CD14-positive monocyte (primary cell): ENCODE measurements around the gene KLHL8. TPM values are rescaled to one million over a fixed set of nuclear protein-coding genes. Genes with fewer than 3 reads are reported as not detected.

ENCODE experiments used
- DNase-seq, 3 donors: peaks; one replicate each; pipeline ENCODE4 v3.0.0-alpha.2; 2011 to 2022
- H2AFZ ChIP-seq: 2 replicates; pipeline ENCODE4 v1.6.0; 2012; ENCODE audit warnings: mild to moderate bottlenecking, low read depth, low read length, inconsistent platforms; ENCODE audit not compliant: insufficient read depth, poor library complexity, severe bottlenecking
- H3K27ac ChIP-seq, 2 donors: 1 replicate in 1 of 2; 2 replicates in 1 of 2; pipeline ENCODE4 v1.5.1; 2012 to 2013; ENCODE audit warnings: low read length in 2 of 2, control low read depth in 1 of 2, inconsistent platforms in 1 of 2, low read depth in 1 of 2, mild to moderate bottlenecking in 1 of 2
- H3K27me3 ChIP-seq, 2 donors: one replicate each; pipeline versions ENCODE4 v1.6.0 to v1.6.1; 2011 to 2013; ENCODE audit warnings: low read length in 2 of 2; ENCODE audit not compliant: control insufficient read depth in 2 of 2, insufficient read depth in 2 of 2
- H3K36me3 ChIP-seq, 2 donors: replicated peaks in 1 of 2; 1 replicate in 1 of 2; 2 replicates in 1 of 2; pipeline versions ENCODE4 v1.5.1 to v1.6.1; 2012 to 2013; ENCODE audit warnings: low read length in 2 of 2, control low read depth in 1 of 2, inconsistent platforms in 1 of 2, mild to moderate bottlenecking in 1 of 2; ENCODE audit not compliant: insufficient read depth in 2 of 2, control insufficient read depth in 1 of 2
- H3K4me1 ChIP-seq, 2 donors: 1 replicate in 1 of 2; 2 replicates in 1 of 2; pipeline versions ENCODE4 v1.5.1 to v1.6.1; 2012 to 2013; ENCODE audit warnings: low read length in 2 of 2, control low read depth in 1 of 2, inconsistent platforms in 1 of 2, mild to moderate bottlenecking in 1 of 2, moderate library complexity in 1 of 2; ENCODE audit not compliant: insufficient read depth in 2 of 2, control insufficient read depth in 1 of 2
- H3K4me2 ChIP-seq: replicated peaks from 2 replicates; pipeline ENCODE3; 2012; ENCODE audit warnings: low read length, moderate library complexity, mild to moderate bottlenecking; ENCODE audit not compliant: poor library complexity, severe bottlenecking; ENCODE audit errors: extremely low read depth
- H3K4me3 ChIP-seq, 3 experiments: fragments of 200-600 bp in 1 of 3; sonication (generic) in 1 of 3; replicated peaks in 1 of 3; 1 replicate in 2 of 3; 2 replicates in 1 of 3; pipeline ENCODE4 v1.5.1; 2011 to 2013; ENCODE audit warnings: low read length in 3 of 3, mild to moderate bottlenecking in 3 of 3, control low read depth in 2 of 3, low read depth in 2 of 3, inconsistent platforms in 1 of 3, moderate library complexity in 1 of 3
- H3K79me2 ChIP-seq: 2 replicates; pipeline ENCODE4 v1.6.0; 2012; ENCODE audit warnings: mild to moderate bottlenecking, control low read depth, inconsistent platforms, low read length, moderate library complexity; ENCODE audit not compliant: insufficient read depth
- H3K9ac ChIP-seq: 2 replicates; pipeline ENCODE4 v1.6.0; 2017; ENCODE audit warnings: low read length, mild to moderate bottlenecking; ENCODE audit not compliant: insufficient read depth, poor library complexity, severe bottlenecking
- H3K9me3 ChIP-seq, 2 donors: replicated peaks in 1 of 2; 1 replicate in 1 of 2; 2 replicates in 1 of 2; pipeline versions ENCODE4 v1.5.1 to v1.6.1; 2012 to 2013; ENCODE audit warnings: low read length in 2 of 2, control low read depth in 1 of 2; ENCODE audit not compliant: control insufficient read depth in 1 of 2, insufficient read depth in 1 of 2
- H4K20me1 ChIP-seq: 2 replicates; pipeline ENCODE4 v1.6.0; 2012; ENCODE audit warnings: mild to moderate bottlenecking, low read length, control low read depth, moderate library complexity; ENCODE audit not compliant: insufficient read depth
- H3K27ac Mint-ChIP-seq, 7 donors: one replicate each; pipeline ENCODE4 v1.8.0; 2020; ENCODE audit warnings: mild to moderate bottlenecking in 7 of 7, mixed read lengths in 7 of 7, moderate library complexity in 6 of 7, inconsistent platforms in 2 of 7
- H3K27me3 Mint-ChIP-seq, 3 donors: one replicate each; pipeline ENCODE4 v1.8.0; 2021 to 2022; ENCODE audit warnings: low read depth in 3 of 3, mild to moderate bottlenecking in 3 of 3, mixed read lengths in 3 of 3, moderate library complexity in 3 of 3, inconsistent platforms in 1 of 3
- H3K36me3 Mint-ChIP-seq, 2 donors: one replicate each; pipeline ENCODE4 v1.8.0; 2020; ENCODE audit warnings: mixed read lengths in 2 of 2, inconsistent platforms in 1 of 2, mild to moderate bottlenecking in 1 of 2
- H3K4me1 Mint-ChIP-seq: one replicate; pipeline ENCODE4 v1.8.0; 2020; ENCODE audit warnings: mild to moderate bottlenecking, mixed read lengths
- H3K4me3 Mint-ChIP-seq, 2 donors: one replicate each; pipeline ENCODE4 v1.8.0; 2020; ENCODE audit warnings: mild to moderate bottlenecking in 2 of 2, mixed read lengths in 2 of 2, moderate library complexity in 1 of 2
- H3K9me3 Mint-ChIP-seq, 7 donors: one replicate each; pipeline ENCODE4 v1.8.0; 2020 to 2022; ENCODE audit warnings: mixed read lengths in 7 of 7, mild to moderate bottlenecking in 6 of 7, moderate library complexity in 6 of 7, inconsistent platforms in 2 of 7
- CTCF ChIP-seq: fragments of 200-600 bp; IDR thresholded peaks from one replicate; pipeline ENCODE4 v1.8.0; 2022; ENCODE audit warnings: antibody characterized with exemption, mild to moderate bottlenecking
- WGBS: methylation state at CpG from one replicate; pipeline ENCODE4 v1.1.5; 2013; ENCODE audit warnings: missing lambda C conversion rate; ENCODE audit not compliant: insufficient coverage; 5-methylcytosine and 5-hydroxymethylcytosine counted together
- intact Hi-C, 2 donors: fragments of 100-400 bp; cut with micrococcal nuclease; formaldehyde crosslinking; loops; one replicate each; pipeline versions ENCODE4 v1.15.0 to v1.15.1; 2023
- polyA plus RNA-seq, 3 donors: library from polyadenylated mRNA; depleted of rRNA in 1 of 3; unstranded in 2 of 3; stranded (reverse) in 1 of 3; fragments of 300-500 nt in 2 of 3; fragments of >200 nt in 1 of 3; fragmentation: Illumina TruSeq in 2 of 3; gene quantifications; 1 replicate in 2 of 3; 2 replicates in 1 of 3; pipeline ENCODE4 v1.2.3, GENCODE V29; 2012 to 2021

KLHL8 gene
- polyA plus RNA-seq, 3 donors, result 7.5 to 28.6 (median 23.7) TPM

DNA sequence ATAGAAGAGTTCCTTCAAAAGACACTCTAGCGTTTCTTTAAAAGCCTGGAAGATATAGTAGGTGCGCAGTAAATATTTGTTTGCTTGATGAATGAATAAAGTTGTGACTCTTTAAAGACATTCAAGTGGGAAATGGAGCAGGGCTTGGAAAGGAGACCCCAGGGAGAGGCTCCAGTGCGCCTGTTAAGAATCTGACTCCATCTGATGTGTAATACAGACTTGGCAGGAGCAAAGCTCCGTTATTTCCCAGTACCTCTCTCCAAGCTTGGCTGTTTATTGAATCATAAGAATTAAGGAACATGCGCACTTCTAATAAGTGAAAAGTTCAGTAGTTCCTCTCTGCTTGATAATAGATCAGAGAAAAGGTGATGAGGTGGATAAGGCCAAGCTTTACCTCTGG is 18.8 kb upstream of the KLHL8 start:
- no peaks in the 10 kb centered on the region for H3K36me3 Mint-ChIP-seq

GRCh38 chr4:87236861-87237260 is 16.4 kb upstream of the KLHL8 start:
- H3K27me3 Mint-ChIP-seq, result no peaks in the 10 kb centered on the region
- WGBS, result 80% methylated on average over 1 of the region's 9 CpGs
- no peaks in the 10 kb centered on the region for H3K4me1 ChIP-seq
- no peak overlapping the region for H3K4me2 ChIP-seq
- no peak for DNase-seq
- no peaks in the 10 kb centered on the region for H4K20me1 ChIP-seq
- no peaks in the 10 kb centered on the region for H3K36me3 Mint-ChIP-seq
- H3K4me1 Mint-ChIP-seq, result peaks cover 10% of the 10 kb centered on the region
- H2AFZ ChIP-seq, result no peak overlapping the region
- H3K9me3 Mint-ChIP-seq, result peaks cover 0 to 3% (median 0%) of the 10 kb centered on the region in 7 donors
- intact Hi-C loops, result loop anchor here in 1 of 2 donors (2.0 to 10.0 kb wide), 2 partner anchors 88 to 312 kb away; no protein-coding TSS in a partner anchor
- no peak overlapping the region for H3K9ac ChIP-seq
- H3K9me3 ChIP-seq, result no peaks in the 10 kb centered on the region
- H3K36me3 ChIP-seq, result no peaks in the 10 kb centered on the region
- H3K27ac Mint-ChIP-seq, result no peak overlapping the region
- H3K79me2 ChIP-seq, result no peaks in the 10 kb centered on the region
- H3K27ac ChIP-seq, result no peak overlapping the region
- H3K27me3 ChIP-seq, result no peaks in the 10 kb centered on the region
- TF ChIP-seq CTCF, result no peak
- H3K4me3 ChIP-seq, result no peak overlapping the region
- no peak overlapping the region for H3K4me3 Mint-ChIP-seq

More for the DNA sequence above, 18.8 kb upstream of the KLHL8 start:
- Histone ChIP-seq H3K4me3 (no peak overlapping the region), H3K4me1 (no peaks in the 10 kb centered on the region), H3K79me2 (no peaks in the 10 kb centered on the region), H2AFZ (no peak overlapping the region), H3K9ac (no peak overlapping the region), H3K27me3 (no peaks in the 10 kb centered on the region), H3K9me3 (peaks cover 11 to 22% of the 10 kb centered on the region in 2 donors), H3K4me2 (no peak overlapping the region), H4K20me1 (no peaks in the 10 kb centered on the region), H3K27ac (no peak overlapping the region), H3K36me3 (no peaks in the 10 kb centered on the region)
- no peak for DNase-seq
- peaks cover 17 to 23% (median 23%) of the 10 kb centered on the region in 7 donors for H3K9me3 Mint-ChIP-seq
- WGBS, result 100% methylated on average over 1 of the region's 5 CpGs
- no peak overlapping the region for H3K27ac Mint-ChIP-seq
- H3K4me3 Mint-ChIP-seq, result no peak overlapping the region
- H3K4me1 Mint-ChIP-seq, result peaks cover 10% of the 10 kb centered on the region
- TF ChIP-seq CTCF, result no peak
- H3K27me3 Mint-ChIP-seq, result no peaks in the 10 kb centered on the region
- intact Hi-C loops, result loop anchor here in 1 of 2 donors (10.0 kb wide), 1 partner anchor 314 kb away; no protein-coding TSS in a partner anchor
